ENCODE measurements around the gene MCF2L2. TPM values are rescaled to one million over a fixed set of nuclear protein-coding genes. Genes with fewer than 3 reads are reported as not detected.
A peak's percentile ranks its signal among the peaks of the same experiment; 100 is the strongest.
"Not testable (repeated sequence)": the region's sequence is repeated elsewhere in the genome, so short reads cannot be mapped to it uniquely, and the experiment has no call there.

MCF2L2 gene, protein sequence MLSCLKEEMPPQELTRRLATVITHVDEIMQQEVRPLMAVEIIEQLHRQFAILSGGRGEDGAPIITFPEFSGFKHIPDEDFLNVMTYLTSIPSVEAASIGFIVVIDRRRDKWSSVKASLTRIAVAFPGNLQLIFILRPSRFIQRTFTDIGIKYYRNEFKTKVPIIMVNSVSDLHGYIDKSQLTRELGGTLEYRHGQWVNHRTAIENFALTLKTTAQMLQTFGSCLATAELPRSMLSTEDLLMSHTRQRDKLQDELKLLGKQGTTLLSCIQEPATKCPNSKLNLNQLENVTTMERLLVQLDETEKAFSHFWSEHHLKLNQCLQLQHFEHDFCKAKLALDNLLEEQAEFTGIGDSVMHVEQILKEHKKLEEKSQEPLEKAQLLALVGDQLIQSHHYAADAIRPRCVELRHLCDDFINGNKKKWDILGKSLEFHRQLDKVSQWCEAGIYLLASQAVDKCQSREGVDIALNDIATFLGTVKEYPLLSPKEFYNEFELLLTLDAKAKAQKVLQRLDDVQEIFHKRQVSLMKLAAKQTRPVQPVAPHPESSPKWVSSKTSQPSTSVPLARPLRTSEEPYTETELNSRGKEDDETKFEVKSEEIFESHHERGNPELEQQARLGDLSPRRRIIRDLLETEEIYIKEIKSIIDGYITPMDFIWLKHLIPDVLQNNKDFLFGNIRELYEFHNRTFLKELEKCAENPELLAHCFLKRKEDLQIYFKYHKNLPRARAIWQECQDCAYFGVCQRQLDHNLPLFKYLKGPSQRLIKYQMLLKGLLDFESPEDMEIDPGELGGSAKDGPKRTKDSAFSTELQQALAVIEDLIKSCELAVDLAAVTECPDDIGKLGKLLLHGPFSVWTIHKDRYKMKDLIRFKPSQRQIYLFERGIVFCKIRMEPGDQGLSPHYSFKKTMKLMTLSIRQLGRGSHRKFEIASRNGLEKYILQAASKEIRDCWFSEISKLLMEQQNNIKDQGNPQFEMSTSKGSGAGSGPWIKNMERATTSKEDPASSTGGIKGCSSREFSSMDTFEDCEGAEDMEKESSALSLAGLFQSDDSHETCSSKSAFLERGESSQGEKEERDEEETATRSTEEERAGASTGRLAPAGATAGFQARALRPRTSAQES
- total RNA-seq = 2.6 TPM

DNA sequence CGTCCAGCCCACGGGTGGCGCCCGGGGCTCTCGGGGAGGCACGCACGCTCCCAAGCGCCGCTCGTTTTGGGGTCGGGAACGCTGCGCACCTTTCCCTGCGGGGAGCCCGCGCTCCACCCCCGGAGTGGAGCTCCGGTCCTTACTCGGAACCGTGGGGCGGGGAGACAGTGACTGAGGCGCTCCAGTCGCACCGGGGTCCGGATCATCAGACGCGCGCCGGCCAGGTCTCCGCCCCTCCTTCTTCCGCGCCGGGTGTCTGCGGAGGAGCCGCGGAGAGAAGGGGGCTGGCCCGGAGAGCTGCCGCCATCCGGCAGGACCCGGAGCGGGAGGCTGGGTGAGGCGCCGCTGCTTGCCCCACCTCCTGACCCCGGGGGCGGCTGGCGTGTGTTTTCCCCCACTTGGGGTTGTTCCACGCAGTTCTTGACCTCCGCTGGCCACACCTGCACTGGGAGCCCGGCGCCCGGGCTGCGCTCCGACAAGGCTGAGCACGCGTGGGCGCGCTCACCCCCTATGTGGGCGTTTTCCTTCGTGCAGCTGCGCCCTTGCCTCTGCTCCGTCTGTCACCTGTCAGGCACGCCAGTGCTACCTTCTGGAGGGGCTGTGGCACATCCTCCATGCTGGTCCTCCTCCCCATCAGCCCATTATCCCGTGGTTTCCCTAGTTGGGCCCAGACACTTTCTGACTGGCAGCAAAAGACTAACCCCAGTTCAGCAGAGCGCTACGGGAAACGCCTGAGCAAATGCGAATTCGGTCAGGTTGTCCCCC lies at the start of gene MCF2L2:
Gene MCF2L2 (minus strand): TSS at position 173 of the 765 bp plus-strand sequence. CDS start 642 bp downstream, outside the sequence.
- DNase-seq (ENCODE audit: low spot score) = peak; percentile 64
- ATAC-seq = peak; percentile 63
- intact Hi-C loops (cut with DNase I) = no loop called here

DNA sequence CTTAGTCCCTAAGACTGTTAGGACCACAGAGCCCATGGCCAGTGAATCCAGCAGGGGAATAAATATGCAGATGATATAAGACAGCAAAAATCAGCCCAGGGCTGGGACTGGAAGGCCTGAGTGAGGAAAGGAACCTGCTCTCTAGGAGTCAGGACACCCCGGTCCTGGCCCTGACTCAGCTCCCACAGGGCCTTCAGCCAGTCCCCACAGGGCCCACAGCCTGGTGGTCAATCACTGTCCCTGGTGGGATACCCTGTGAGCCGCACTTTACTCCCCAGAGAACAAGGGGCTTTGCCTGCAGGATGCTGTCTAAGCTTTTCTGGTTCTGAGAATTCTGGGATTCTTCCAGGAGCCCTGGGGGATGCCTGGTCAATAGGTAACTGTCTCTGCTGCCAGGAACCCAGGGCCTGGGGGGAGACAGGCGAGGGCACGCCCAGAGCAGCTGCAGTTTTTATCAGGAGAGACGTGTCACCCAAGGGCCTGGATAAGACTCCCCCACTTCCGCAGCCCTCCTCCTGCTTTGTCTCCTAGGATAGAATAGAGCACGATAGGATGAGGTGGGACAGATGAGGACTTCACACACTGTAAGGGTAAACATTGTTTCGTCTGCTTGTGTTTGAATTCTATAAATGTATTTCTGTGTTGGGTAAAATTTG lies 49.5 kb upstream of the MCF2L2 start:
- intact Hi-C loops (cut with DNase I) = no loop called here
- DNase-seq (ENCODE audit: low spot score) (no peak), ATAC-seq (no peak)

DNA sequence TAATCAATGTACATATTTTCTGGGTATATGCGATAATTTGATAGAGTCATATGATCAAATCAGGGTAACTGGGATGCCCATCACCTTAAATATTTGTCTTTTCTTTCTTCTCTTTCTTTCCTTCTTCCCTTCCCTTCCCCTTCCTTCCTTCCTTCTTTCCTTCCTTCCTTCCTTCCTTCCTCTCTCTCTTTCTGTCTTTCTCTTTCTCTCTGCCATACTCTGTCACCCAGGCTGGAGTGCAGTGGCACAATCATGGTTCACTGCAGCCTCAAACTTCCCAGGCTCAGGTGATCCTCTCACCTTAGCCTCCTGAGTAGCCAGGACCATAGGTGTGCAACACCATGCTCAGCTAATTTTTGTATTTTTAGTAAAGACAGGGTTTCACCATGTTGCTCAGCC lies 47.3 kb upstream of the MCF2L2 start:
- intact Hi-C loops (cut with DNase I); DNase-seq (ENCODE audit: low spot score); ATAC-seq: not testable (repeated sequence)

DNA sequence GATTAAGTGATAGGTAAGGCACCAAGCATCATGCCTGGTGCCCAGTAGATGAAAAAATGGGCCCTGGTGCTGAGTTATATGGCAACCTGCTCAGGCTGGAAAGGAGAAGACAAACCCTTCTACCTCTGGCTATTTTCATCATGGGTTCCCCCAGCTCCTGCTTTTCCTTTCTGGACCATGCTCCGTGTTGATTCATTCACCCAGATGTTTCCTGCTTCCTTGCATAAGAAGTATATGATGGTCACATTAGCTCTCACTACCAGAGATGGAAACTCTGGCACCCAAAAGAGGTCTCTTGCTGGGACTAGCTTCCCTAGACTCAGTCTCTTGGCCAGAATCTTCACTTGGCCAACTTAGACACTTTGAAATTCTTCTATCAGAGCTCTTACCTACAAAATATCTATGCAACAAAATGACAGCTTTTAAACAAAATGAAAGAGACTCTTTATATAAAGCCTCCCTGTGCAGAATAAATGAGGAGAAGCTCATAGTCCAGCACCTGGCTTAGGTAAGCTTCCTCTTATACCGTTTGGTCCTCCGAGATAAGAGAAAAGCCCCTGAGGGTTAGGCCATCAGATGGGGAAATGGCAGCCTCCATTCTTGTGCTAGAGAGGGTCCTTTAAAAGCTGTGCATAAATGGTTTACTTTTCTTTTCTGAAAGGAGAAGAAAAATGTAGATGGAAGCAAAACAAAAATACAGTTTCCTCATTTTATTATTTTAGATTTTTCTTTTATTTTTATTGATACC lies 46.8 kb upstream of the MCF2L2 start:
- no peak for DNase-seq (ENCODE audit: low spot score)
- intact Hi-C loops (cut with DNase I) = no loop called here
- no peak for ATAC-seq

DNA sequence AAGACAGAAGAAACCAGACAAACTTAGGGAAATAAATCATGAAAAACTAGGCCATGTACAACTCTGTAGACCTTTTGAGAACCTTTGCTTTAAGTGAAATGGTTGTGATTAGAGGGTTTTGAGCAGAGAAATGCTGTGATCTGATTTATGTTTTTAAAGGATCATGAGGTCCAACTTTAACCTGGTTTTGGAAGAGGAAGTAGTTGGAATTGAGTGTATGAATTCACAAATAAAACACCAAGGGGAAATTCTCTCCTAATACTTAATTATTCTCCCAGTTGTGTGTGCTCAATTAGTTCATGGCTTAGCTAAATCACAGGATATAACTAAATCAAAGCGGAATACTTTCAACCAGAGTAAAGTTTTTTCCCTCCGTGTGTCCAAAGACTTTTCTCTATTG lies 45.5 kb upstream of the MCF2L2 start:
- ATAC-seq = no peak
- intact Hi-C loops (cut with DNase I) = no loop called here
- no peak for DNase-seq (ENCODE audit: low spot score)

DNA sequence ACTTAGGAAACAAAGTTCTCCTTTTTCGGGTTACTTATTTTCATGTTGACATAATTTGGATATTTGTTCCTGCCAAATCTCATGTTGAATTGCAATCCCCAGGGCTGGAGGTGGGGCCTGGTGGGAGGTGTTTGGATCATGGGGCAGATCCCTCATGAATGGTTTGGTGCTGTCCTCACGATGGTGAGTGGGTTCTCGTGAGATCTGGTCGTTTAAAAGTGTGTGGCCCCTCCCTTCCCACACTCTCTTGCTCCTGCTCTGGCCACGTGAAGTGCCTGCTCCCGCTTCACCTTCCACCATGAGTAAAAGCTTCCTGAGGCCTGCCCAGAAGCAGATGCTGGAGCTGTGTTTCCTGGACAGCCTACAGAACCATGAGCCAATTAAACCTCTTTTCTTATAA lies 43.7 kb upstream of the MCF2L2 start:
- DNase-seq (ENCODE audit: low spot score) (no peak), ATAC-seq (no peak)
- intact Hi-C loops (cut with DNase I) = no loop called here

DNA sequence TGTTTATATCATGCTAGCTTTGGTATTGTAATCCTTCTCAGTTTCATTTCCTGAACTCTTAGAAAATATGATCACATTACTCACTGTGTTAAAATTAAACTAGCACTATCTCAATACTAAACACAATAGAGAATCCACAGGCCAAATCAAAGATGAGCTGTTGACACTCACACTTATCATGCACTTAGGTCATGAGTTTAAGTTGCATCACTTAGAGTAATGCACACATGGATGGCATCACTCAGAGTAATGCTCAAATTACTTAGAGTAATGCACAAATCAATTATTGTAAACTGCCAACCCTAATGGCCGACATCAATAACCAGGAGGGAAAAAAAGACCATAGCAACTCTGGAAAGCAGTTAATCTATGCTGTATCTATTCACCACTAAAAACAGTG lies 40.0 kb upstream of the MCF2L2 start:
- ATAC-seq = no peak
- intact Hi-C loops (cut with DNase I) = loop anchor here (5.0 kb wide), 1 partner anchor 299 kb away; no protein-coding TSS in a partner anchor
- DNase-seq (ENCODE audit: low spot score) = no peak

DNA sequence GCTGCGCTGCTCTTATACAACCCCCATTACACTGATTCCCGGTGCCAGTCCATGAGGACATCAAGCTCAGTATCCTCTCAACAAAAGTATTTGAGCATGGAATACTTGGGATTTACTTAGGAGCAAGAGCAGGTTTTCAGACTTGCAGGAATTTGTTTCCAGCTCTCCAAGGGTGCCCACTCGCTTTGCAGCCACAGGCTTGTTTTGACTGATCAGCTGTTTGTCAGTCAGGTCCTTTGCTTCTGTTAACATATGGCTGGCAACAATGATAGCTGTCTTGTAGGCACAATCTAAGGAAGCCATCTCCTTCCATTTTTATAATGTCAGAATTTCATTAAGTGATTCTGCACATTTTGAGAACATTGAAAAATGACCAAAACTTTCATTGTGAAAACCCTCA lies 38.2 kb upstream of the MCF2L2 start:
- intact Hi-C loops (cut with DNase I) = loop anchor here (5.0 kb wide), 1 partner anchor 301 kb away; no protein-coding TSS in a partner anchor
- ATAC-seq = no peak
- DNase-seq (ENCODE audit: low spot score) = no peak

DNA sequence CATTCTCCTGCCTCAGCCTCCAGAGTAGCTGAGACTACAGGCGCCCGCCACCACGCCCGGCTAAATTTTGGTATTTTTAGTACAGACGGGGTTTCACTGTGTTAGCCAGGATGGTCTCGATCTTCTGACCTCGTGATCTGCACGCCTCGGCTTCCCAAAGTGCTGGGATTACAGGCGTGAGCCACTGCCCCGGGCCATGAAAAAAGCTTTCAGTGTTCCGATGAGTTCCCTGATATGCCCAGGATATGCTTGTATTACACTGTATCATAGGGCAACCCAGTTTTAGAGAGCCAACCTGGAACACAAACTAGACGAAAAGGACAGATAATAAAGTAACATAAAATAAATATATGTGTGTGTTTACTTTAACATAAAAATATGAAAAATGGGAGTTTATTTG lies 37.3 kb upstream of the MCF2L2 start:
- ATAC-seq; DNase-seq (ENCODE audit: low spot score): not testable (repeated sequence)
- intact Hi-C loops (cut with DNase I) = loop anchor here (5.0 kb wide), 1 partner anchor 302 kb away; no protein-coding TSS in a partner anchor

DNA sequence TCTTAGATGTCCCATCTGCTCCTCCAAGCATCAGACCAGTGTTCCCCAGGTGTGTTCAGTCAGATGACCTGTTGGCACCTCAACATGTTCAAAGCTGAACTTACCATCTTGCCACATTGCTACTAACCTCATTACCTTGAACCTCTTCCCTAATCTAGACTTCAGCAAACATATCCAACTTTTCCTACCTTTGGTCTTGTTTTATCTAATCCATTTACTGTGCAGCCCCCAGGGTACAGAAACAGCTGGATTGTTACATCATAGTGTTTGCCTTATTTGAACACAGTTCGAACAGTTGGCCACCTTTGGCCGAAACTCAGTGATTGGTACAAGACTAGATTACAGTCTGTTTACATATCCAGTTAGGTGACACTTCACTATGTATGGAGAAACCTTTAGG lies 36.1 kb upstream of the MCF2L2 start:
- ATAC-seq = no peak
- intact Hi-C loops (cut with DNase I) = no loop called here
- DNase-seq (ENCODE audit: low spot score) = no peak

DNA sequence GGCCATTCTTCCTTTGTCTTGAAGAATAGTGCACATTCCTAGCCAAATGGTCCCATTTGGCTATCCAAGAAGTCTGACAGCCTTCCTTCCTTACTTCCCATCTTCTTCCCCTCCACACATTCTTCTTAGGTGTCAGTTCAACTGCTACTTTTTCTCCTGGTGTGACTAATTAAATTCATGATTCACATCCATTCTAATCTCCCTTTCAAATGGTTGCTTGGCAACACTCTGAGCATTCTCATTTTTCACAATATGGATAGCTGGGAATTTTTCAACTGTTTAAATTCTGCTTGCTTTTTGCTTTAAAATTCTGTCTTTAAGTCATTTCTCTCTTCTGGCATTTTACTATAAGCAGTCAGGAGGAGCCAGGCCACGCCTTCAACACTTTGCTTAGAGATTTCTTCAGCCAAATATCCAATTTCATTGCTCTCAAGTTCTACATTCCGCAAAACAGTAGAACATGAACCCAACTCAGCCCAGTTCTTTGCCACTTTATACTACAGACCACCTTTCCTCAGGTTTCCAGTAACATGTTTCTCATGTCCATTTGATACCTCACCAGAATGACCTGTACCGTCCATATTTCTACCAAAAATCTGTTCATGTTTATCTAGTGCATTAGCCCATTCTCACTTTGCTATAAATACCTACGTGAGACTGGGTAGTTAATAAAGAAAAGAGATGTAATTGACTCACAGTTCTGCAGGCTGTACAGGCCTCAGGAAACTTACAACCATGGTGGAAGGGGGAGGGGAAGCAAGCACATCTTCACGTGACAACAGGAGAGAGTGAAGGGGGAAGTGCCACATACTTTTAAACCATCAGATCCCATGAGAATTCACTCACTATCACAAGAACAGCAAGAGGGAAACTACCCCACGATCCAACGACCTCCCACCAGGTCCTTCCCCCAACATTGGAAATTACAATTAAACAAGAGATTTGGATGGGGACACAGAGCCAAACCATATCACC lies 31.9 kb upstream of the MCF2L2 start:
- no peak for DNase-seq (ENCODE audit: low spot score)
- ATAC-seq = no peak
- intact Hi-C loops (cut with DNase I) = no loop called here

DNA sequence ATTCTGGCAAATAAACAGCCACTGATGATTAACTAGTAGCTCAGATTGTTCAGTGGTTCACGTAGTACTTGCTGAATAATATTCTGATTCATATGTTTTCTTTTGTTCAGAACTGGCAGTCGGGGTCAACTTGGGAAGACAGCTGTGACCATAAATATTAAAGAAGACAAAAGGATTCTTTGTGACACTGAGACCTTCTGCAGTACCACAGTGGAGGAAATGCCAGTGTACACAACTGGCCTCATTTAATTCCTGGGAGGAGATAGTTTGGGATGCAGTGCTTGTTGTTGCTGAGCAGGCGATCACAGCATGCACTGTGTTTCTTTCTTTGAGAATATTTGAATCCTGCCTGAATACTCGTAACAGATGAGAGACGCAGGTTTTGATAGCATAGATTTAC lies 26.7 kb upstream of the MCF2L2 start:
- DNase-seq (ENCODE audit: low spot score) = no peak
- ATAC-seq = peak; percentile 84
- intact Hi-C loops (cut with DNase I) = no loop called here

DNA sequence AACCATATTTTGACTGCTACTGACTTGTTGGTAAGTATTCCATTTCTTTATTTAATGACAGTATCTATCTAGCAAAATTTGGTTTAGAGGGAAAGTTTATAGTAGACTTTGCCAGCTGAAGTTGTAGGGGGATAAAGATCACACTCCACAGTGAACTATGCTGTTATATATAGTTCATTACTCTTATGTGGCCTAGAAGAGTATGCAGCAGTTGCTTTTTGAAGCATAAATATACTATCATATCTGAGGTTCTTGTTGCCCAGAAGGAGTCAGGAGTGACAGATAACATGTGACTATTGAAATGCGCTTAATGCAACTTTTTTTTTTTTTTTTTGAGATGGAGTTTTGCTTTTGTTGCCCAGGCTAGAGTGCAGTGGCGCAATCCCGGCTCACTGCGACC lies 25.6 kb upstream of the MCF2L2 start:
- ATAC-seq = no peak
- no peak for DNase-seq (ENCODE audit: low spot score)
- intact Hi-C loops (cut with DNase I) = no loop called here

DNA sequence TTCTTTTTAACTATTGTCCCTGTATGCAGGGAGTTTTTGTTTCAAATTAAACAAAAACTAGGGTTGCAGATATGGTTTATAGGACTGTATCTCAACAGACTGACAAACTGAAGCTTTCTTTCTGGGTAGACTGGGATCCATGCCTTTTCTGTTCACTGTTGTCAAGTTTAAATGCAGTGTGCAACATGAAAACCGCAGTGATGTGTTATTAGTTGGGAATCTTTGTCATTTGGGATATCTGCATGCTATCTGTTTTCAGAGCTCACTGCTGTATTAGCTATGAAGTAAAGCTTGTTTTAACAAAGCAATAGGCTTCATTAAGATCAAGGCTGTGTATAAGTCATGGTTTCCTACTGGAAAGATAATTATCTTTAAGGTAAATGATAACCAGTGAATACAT lies 21.4 kb upstream of the MCF2L2 start:
- no peak for DNase-seq (ENCODE audit: low spot score)
- intact Hi-C loops (cut with DNase I) = no loop called here
- ATAC-seq = no peak

DNA sequence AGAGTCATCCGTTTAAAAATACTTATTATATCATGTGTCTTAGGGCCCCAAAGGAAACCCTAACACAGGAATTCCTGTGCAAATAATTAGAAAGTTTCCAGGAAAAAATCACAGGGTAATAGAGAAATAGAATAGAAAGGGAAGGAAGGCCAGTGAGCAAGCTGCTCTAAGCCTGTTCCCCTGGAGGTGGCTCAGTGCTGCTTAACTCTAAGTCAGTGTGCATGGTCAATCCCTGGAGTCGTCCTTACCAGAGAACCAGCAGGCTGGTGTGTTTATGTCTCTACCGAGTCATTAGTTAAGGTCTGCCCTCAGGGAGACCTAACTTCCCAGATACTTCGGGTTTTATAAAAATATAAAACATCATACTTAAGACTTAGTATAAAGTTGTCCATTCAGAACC lies 21.0 kb upstream of the MCF2L2 start:
- intact Hi-C loops (cut with DNase I) = no loop called here
- ATAC-seq = peak; percentile 45

DNA sequence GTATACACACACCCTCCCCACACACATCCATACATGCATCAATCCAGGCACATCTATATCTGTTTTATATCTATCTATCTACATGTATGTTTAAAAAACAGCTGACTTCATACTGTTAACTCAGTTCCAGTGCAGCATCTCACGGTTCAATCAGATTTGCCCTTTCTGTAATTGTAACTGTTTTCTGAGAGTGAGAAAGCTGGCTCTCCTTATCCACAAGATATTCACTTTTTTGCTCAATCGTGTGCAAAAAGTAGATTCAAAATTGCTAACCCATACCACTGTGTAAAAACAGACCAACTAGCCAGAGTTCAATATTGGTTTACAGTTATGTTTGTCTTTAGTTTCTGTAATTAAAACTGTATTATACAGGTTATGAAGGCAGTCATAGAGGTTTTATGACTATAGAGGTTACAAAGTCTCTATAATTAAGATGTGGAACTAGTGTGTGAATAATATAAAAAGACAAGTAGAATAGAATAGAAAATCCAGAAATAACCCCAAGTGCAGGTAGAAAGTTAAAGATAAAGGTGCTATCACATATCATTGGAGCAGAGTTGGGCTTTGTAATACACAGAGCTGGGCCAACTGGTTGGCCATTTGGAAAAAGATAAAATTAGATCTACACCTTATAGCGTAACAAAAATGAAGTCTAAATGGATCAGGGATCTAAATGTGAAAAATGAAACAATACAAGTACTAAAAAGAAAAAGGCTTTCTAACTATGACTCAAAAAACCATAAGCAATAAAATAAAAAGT lies 20.1 kb upstream of the MCF2L2 start:
- intact Hi-C loops (cut with DNase I) = no loop called here
- ATAC-seq = no peak
- DNase-seq (ENCODE audit: low spot score) = no peak

More for the DNA sequence above, 21.0 kb upstream of the MCF2L2 start:
- DNase-seq (ENCODE audit: low spot score) = no peak
